K562 (cell line): ENCODE results near the gene TMEM167B. TPM values are rescaled to one million over a fixed set of nuclear protein-coding genes. Genes with fewer than 3 reads are reported as not detected.
A peak's percentile ranks its signal among the peaks of the same experiment; 100 is the strongest.

ENCODE experiments used
- CBFB ChIP-seq: sonication (generic); formaldehyde crosslinking; IDR thresholded peaks from 2 replicates; pipeline ENCODE4 v1.4.0; 2020; ENCODE audit warnings: mild to moderate bottlenecking, missing genetic modification reagents
- E2F5 ChIP-seq: sonication (generic); formaldehyde crosslinking; IDR thresholded peaks from 2 replicates; pipeline ENCODE4 v1.8.0; 2022; ENCODE audit warnings: mild to moderate bottlenecking, missing genetic modification reagents
- ELF4 ChIP-seq: fragments of 450-650 bp; formaldehyde crosslinking; IDR thresholded peaks from 2 replicates; pipeline ENCODE4 v1.4.0; 2022; ENCODE audit warnings: missing genetic modification characterization
- ELK3 ChIP-seq: fragments of 450-650 bp; formaldehyde crosslinking; IDR thresholded peaks from 2 replicates; pipeline ENCODE4 v1.4.0; 2020; ENCODE audit warnings: mild to moderate bottlenecking
- FOSL1 ChIP-seq: fragments of 200-800 bp; sonication (Bioruptor generic); conservative IDR thresholded peaks from 2 replicates; pipeline ENCODE4 v1.6.1; 2016; ENCODE audit warnings: missing genetic modification characterization, missing compliant biosample characterization
- FOXK1 ChIP-seq: sonication (generic); formaldehyde crosslinking; IDR thresholded peaks from 2 replicates; pipeline ENCODE4 v1.8.0; 2022; ENCODE audit warnings: missing genetic modification reagents, mild to moderate bottlenecking, borderline replicate concordance
- KAT7 ChIP-seq: sonication (generic); formaldehyde crosslinking; IDR thresholded peaks from 2 replicates; pipeline ENCODE4 v1.8.0; 2022; ENCODE audit warnings: missing genetic modification reagents, mild to moderate bottlenecking, borderline replicate concordance
- KDM5B ChIP-seq: fragments of 200-600 bp; sonication (generic); IDR thresholded peaks from 2 replicates; pipeline ENCODE4 v1.6.1; 2012; ENCODE audit warnings: low read depth, mild to moderate bottlenecking, moderate library complexity, low read length, control low read depth, inconsistent platforms; ENCODE audit not compliant: insufficient replicate concordance
- LARP7 ChIP-seq: fragments of 450-650 bp; IDR thresholded peaks from 2 replicates; pipeline ENCODE4 v1.6.1; 2016
- SRF ChIP-seq, 2 experiments: fragments of 250-450, 450-650 bp in 1 of 2; sonication (Bioruptor Pico) in 1 of 2; sonication (generic) in 1 of 2; formaldehyde crosslinking; IDR thresholded peaks; 2 replicates each; pipeline versions ENCODE4 v1.5.0 to v1.5.1; 2020 to 2022; ENCODE audit warnings: mild to moderate bottlenecking in 1 of 2, missing genetic modification reagents in 1 of 2
- TCF7 ChIP-seq: sonication (generic); IDR thresholded peaks from 2 replicates; pipeline ENCODE4 v1.6.1; 2016; ENCODE audit warnings: antibody characterized with exemption, borderline replicate concordance
- TFAM ChIP-seq: fragments of 250-450 bp; sonication (Bioruptor Pico); conservative IDR thresholded peaks from 2 replicates; pipeline ENCODE4 v1.5.0; 2021; ENCODE audit warnings: mild to moderate bottlenecking, moderate library complexity
- XRCC5 ChIP-seq: fragments of 200-400 bp; formaldehyde crosslinking; IDR thresholded peaks from 2 replicates; pipeline ENCODE4 v1.6.1; 2017; ENCODE audit warnings: low read depth, mild to moderate bottlenecking, low read length
- ZMIZ1 ChIP-seq, 2 experiments: fragments of 150-350 bp in 1 of 2; IDR thresholded peaks; 2 replicates each; pipeline ENCODE4 v1.6.1; 2012 to 2016; ENCODE audit warnings: low read depth in 2 of 2, low read length in 2 of 2, mild to moderate bottlenecking in 1 of 2, moderate library complexity in 1 of 2
- ZNF589 ChIP-seq: fragments of 200-800 bp; sonication (Bioruptor generic); IDR thresholded peaks from 2 replicates; pipeline ENCODE4 v1.6.1; 2016; ENCODE audit warnings: low read depth, missing genetic modification characterization, missing compliant biosample characterization
- polyA plus RNA-seq, 8 experiments: library from polyadenylated mRNA; depleted of rRNA in 4 of 8; stranded (reverse) in 5 of 8; unstranded in 3 of 8; fragments of >200 nt; fragmentation: Nextera tagmentation in 2 of 8; fragmentation: Illumina TruSeq in 1 of 8; extraction: Ambion mirVana in 2 of 8; extraction: Trizol in 1 of 8; gene quantifications; 2 replicates each; pipeline versions ENCODE4 v1.2.1 to v1.2.3, GENCODE V29; 2011 to 2014; ENCODE audit warnings: inconsistent platforms in 1 of 8, missing spikeins in 1 of 8
- total RNA-seq, 7 experiments: library from RNA; depleted of rRNA in 6 of 7; stranded (reverse); fragments of >200 nt in 6 of 7; fragmentation: Illumina TruSeq in 2 of 7; extraction: Trizol in 2 of 7; gene quantifications; 2 replicates each; pipeline versions ENCODE4 v1.2.1 to v1.2.3, GENCODE V29; 2011 to 2021; ENCODE audit warnings: low replicate concordance in 1 of 7
- TF ChIP-seq, protein P1 (sequence below): sonication (generic); formaldehyde crosslinking; IDR thresholded peaks from 2 replicates; pipeline ENCODE4 v1.8.1; 2023; ENCODE audit warnings: missing genetic modification reagents, mild to moderate bottlenecking, borderline replicate concordance

TMEM167B gene
- total and polyA plus RNA-seq, 9 of the 15 experiments (the other 6 are each of a cell fraction or from before 2014, with no cell fraction given): 17.2 to 36.4 (median 32.2) TPM

DNA sequence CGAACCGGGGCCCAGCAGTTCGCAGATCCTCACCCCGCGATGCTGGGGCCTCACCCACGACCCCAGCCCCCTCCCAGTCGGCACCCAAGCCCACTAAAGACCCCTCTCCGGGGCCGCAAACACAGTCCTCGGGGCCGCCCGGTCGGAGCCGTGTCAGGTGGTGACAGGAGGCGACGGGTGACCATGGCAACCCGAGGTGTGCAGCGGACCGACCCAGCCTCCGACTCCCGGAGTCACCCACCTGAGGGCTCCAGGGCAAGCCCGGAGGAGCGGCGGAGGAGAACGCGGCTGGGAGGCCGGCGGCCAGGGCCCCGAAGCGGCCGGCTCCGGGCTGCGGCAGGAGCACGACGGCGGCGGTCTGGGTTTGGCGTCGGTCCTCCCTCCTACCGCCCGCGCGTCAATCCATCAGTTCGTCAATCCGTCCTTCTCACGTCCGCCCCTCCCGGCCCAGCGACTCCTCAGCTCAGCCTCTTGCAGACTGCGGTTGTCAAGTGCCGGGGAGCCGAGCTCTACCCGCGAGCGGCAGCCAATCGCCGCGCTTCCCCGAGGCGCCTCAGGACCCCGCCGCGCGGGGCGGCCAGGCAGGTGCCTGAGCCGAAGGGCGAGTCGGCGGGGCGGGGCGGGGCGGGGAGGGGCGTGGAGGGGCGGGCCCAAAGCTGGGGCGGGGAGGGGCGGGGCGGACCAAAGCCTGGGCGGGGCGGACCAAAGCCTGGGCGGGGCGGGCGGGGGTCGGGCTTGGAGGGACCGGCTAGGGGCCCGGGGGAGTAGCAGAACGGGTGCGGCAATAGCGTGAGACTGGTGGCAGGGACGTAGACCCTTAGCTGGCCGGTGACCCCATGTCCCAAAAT lies 48.7 kb upstream of the TMEM167B start, which contains the start of gene WDR47 (continued):
- TF ChIP-seq ELK3 (CRISPR knock-in tag) (no peak), KAT7 (peak; percentile 84; the same call in 1 of the 2 replicates), XRCC5 (0 out of 2 replicates have a peak, but pooled peaks have one; percentile 36), TFAM (CRISPR knock-in tag) (no peak), ELF4 (no peak), FOXK1 (CRISPR knock-in tag) (peak; percentile 53; the same call in 1 of the 2 replicates), LARP7 (no peak), FOSL1 (tag) (peak; percentile 48), ZMIZ1 (IDR thresholded peaks at IDR 0.05; ENCODE audit: low read depth in 2 of 2, low read length in 2 of 2) (peak; percentile 13 to 85; a peak in 3 of 4 replicates), ZNF589 (CRISPR knock-in tag) (no peak), E2F5 (CRISPR knock-in tag) (no peak), TCF7 (peak; percentile 80; the same call in 1 of the 2 replicates), KDM5B (peak; percentile 97), CBFB (CRISPR knock-in tag) (0 out of 2 replicates have a peak, but pooled peaks have one; percentile 43), SRF (CRISPR knock-in tag; IDR thresholded peaks at IDR 0.05) (peak in 1 of 2 experiments; percentile 37; a peak in 2 of 4 replicates)
- TF ChIP-seq, protein P1, sequence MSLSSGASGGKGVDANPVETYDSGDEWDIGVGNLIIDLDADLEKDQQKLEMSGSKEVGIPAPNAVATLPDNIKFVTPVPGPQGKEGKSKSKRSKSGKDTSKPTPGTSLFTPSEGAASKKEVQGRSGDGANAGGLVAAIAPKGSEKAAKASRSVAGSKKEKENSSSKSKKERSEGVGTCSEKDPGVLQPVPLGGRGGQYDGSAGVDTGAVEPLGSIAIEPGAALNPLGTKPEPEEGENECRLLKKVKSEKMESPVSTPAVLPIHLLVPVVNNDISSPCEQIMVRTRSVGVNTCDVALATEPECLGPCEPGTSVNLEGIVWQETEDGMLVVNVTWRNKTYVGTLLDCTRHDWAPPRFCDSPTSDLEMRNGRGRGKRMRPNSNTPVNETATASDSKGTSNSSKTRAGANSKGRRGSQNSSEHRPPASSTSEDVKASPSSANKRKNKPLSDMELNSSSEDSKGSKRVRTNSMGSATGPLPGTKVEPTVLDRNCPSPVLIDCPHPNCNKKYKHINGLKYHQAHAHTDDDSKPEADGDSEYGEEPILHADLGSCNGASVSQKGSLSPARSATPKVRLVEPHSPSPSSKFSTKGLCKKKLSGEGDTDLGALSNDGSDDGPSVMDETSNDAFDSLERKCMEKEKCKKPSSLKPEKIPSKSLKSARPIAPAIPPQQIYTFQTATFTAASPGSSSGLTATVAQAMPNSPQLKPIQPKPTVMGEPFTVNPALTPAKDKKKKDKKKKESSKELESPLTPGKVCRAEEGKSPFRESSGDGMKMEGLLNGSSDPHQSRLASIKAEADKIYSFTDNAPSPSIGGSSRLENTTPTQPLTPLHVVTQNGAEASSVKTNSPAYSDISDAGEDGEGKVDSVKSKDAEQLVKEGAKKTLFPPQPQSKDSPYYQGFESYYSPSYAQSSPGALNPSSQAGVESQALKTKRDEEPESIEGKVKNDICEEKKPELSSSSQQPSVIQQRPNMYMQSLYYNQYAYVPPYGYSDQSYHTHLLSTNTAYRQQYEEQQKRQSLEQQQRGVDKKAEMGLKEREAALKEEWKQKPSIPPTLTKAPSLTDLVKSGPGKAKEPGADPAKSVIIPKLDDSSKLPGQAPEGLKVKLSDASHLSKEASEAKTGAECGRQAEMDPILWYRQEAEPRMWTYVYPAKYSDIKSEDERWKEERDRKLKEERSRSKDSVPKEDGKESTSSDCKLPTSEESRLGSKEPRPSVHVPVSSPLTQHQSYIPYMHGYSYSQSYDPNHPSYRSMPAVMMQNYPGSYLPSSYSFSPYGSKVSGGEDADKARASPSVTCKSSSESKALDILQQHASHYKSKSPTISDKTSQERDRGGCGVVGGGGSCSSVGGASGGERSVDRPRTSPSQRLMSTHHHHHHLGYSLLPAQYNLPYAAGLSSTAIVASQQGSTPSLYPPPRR (CRISPR knock-in tag): no peak
